SKM-1 (cell line): ENCODE measurements around the gene HOXA5.

Source experiments
- DNase-seq: peaks from one replicate; lab custom pipeline; 2025; ENCODE audit not compliant: unreplicated experiment; lab: John Stamatoyannopoulos, UW

Gene HOXA5

DNA sequence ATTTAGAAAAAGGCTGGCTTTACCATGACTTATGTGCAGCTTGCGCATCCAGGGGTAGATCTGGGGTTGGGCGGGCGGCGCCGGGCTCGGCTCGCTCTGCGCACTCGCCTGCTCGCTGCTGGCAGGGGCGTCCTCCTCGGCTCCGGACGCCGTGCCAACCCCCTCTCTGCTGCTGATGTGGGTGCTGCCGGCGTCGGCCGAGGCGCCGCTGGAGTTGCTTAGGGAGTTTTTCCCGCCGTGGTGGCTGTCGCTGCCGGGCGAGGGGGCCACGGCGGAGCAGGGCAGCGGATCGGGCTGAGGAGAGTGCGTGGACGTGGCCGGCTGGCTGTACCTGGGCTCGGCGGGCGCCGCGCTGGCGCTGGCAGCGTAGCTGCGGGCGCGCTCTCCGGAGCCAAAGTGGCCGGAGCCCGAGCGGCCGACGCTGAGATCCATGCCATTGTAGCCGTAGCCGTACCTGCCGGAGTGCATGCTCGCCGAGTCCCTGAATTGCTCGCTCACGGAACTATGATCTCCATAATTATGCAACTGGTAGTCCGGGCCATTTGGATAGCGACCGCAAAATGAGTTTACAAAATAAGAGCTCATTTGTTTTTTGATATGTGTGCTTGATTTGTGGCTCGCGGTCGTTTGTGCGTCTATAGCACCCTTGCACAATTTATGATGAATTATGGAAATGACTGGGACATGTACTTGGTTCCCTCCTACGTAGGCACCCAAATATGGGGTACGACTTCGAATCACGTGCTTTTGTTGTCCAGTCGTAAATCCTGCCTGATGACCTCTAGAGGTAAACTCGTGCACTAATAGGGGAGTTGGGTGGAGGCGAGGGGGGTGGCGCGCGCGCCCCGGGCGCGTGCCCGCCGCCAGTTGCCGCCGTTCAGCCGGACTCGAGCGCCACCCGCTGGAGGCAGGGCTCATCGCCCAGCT lies at the start of gene HOXA5:
Gene HOXA5 (minus strand): TSS at position 659 of the 927 bp plus-strand sequence. CDS start 74 bp downstream, at position 585.
- no peak for DNase-seq

GRCh38 chr7:27192546-27193334 lies 49.3 kb upstream of the HOXA5 start:
- no peak for DNase-seq

GRCh38 chr7:27191833-27192545 lies 48.5 kb upstream of the HOXA5 start:
- no peak for DNase-seq

DNA sequence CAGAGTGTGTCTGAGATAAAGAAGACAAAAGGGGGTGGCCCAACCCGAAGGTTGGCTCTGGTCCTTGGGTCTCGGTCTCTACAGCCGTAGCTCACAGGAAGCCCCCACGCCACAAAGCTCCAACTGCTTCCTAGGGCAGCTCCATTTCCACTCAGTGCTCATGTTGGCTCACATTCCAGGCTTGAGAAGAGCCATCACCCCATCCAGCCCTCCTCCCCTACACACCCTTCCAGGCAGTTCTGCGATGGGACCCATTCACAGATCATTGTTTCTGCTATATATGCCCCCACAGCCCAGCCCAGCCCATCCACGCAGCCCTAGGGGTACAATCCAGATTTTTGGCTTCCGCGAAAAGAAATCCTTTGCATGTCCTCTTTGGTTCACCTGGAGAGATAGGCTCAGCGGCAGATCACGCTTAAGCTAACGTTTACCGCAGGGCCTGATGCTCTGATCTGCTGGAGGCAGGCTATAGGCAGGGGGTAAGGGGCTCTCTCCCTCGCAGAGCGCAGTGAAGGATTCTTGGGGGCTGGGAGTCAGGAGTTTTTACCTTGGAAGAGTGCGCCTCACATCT lies 47.8 kb upstream of the HOXA5 start:
- no peak for DNase-seq

- DNase-seq: no peak
Measured at GRCh38 chr7:27189997-27190748, 46.7 kb upstream of the HOXA5 start.

DNA sequence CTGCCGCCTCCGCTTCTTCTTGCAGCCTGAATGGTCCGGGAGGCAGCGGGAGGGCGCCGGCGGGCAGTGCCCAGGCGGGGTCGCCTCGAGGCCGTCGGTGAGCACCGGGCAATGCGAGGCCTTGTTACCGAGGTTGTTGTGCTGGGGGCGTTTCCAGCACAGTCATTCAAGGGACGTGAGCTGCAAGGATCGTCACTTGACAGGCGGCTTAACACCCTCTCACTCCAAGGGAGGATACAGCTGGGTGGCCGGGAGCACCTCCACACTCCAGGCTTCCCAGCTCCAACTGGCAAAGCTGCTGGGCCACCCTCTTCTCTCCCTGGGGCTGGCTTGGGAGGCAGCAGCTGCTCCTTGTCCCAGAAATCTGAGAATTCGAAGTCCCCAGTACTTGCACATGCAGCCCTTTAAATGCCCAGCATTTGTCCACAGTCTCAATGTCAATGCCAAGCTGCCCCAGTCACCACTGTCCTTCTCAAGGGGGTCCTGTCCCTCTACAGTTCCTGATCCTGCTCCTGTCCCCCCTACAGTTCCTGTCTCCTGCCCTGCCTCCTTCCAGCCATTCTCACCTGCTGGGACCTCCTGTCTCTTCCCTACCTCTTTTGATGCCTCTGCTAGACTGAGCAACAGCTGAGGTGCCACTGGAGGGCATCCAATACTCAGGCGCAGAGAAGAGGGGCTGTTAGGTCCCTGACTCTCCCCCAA lies 46.0 kb upstream of the HOXA5 start:
- DNase-seq: no peak

DNA sequence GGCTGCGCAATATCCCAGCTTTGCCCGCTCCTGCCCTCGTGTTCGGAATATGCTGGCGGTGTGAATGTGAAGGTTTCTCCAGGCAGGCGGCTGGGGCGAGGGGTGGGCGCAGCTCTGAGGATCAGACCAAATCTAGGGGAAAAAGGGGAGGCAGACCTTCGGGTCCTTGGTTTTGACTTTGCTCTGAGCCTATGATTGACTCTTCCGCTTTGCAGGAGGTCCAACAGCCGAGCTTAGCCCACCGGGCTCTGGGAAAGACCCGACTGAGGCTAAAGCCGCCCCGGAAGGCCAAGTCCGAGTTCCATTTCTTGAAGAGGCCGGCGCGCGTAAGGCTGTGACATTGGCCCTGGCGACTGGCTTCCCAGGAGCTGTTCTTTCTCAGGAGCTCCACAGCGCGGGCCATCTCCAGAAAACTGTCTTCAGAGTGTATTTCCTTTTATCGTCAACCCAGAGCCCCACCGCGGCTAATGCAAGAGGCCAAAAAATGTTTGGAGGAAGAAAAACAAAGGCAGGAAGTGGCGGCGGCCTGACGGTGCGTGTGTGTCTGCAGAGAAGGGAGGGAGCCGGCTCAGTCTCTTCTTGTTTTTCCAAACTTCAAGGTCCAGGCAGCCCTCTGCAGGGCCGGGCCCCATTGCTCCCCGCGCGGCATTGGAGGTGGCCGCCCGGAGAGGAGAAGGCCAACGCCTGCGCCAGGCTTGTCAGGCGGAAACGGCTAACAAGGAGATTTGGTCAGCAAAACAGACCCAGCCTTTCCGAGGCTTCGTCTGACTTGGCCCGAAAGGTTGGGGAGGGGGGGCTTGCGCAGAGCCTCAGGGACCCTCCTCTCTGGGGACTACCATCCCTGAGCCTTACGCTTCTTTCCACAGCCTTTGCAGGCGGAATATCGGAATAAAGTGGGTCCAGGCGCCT lies 45.2 kb upstream of the HOXA5 start:
- DNase-seq: no peak

DNA sequence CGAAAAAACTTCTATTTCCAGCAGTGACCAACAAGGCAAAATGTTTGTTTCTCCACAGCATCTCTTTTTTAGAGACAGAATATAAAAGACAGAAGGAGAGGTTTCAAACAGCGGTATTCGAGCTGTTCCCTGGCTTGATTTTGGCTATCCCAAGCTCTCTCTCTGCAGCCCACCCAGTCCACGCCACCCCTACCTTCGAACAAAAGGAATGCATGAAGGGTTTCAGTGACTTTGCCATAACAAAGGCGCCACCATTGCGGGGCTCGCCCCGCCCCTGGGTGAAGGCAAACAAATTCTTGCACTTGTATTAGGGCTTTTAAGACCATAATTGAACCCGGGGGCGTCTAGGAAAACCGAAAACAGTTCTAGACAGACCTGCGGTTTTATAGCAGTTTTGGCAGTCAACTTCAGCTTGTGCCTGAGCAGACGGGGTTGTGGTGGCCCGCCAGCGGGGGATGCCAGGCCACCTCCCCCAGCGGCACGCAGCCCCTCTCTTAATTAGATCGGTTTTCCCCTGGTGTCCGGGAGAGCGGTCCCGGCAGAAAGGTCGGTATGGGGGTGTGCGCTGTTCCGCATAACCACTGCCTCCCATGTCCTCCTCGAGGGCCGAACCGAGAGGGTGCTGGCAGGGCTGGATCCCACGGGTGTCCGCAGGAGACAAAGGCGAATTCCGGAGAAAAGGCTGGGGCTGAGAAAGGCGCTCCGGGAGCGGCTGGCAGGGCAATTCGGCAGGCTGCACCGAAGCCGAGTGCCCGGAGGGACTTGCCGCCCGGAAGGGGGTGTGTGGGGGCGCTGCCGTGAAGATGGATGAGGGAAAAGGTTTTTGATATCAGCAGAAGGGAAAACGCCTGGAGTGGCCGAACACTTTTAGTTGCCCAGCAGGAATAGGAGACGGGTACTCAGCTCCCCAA lies 44.2 kb upstream of the HOXA5 start:
- no peak for DNase-seq

GRCh38 chr7:27186668-27187474 lies 43.4 kb upstream of the HOXA5 start:
- no peak for DNase-seq

DNA sequence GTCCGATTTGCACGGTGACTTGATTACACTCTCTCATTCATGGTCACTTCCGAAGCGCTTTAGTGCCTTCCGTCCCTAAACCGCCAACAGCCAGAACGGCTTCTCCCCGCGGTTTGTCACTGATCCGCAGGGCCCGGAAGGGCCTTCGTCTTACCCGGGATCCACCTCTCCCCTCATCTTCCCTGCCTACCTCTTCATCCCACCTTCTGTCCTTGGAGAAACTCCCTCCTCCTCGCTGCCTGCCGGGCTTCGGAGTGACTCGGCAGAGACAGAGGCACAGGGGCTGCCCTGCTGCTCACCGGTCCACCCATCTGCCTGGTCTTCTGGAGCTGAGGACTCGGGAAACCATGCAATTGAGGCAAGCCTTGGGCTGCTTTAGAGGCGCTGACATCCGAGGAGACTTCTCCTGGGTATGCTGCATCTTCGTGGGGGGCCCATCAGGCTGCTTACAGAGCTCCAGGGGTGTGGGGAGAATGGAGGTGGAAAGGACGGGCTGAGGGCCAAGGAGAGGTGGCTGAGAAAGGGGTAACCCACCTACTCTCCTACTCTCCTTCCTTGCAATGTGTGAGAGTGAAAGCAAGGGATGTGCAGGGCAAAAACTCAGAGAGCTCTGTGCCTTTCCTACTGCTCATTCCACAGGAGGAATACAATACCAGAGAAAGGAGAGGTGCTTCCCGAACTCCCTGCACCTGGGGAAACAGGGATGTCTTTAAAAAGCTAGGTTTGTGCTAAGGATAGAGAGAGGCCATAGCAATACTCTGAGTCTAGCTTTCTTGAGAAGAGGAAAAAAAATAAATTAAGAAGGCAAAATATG lies 42.6 kb upstream of the HOXA5 start:
- no peak for DNase-seq

GRCh38 chr7:27185013-27185853 lies 41.8 kb upstream of the HOXA5 start, which contains the start of gene HOXA11:
TSS of gene HOXA11 (minus strand) at chr7:27185232. CDS start at chr7:27185144, 88 bp downstream.
- DNase-seq: no peak

GRCh38 chr7:27184337-27185012 lies 41.0 kb upstream of the HOXA5 start:
- DNase-seq: no peak

GRCh38 chr7:27183682-27184336 lies 40.3 kb upstream of the HOXA5 start:
- no peak for DNase-seq
